Fibroblast of lung (primary cell): ENCODE results near the gene AK1.

Experiments
- EZH2 ChIP-seq: IDR thresholded peaks from 2 replicates; pipeline ENCODE4 v1.5.1; 2012; ENCODE audit warnings: low read length, control low read depth, mild to moderate bottlenecking; ENCODE audit errors: missing control alignments
- TF ChIP-seq, protein P1 (sequence below), 2 donors: IDR thresholded peaks in 1 of 2; conservative IDR thresholded peaks in 1 of 2; 1 replicate in 1 of 2; 2 replicates in 1 of 2; pipeline ENCODE4 v1.5.1; 2011 to 2012; ENCODE audit warnings: low read length in 2 of 2, control low read depth in 1 of 2, inconsistent platforms in 1 of 2, low read depth in 1 of 2, mild to moderate bottlenecking in 1 of 2

- TF ChIP-seq, protein P1, sequence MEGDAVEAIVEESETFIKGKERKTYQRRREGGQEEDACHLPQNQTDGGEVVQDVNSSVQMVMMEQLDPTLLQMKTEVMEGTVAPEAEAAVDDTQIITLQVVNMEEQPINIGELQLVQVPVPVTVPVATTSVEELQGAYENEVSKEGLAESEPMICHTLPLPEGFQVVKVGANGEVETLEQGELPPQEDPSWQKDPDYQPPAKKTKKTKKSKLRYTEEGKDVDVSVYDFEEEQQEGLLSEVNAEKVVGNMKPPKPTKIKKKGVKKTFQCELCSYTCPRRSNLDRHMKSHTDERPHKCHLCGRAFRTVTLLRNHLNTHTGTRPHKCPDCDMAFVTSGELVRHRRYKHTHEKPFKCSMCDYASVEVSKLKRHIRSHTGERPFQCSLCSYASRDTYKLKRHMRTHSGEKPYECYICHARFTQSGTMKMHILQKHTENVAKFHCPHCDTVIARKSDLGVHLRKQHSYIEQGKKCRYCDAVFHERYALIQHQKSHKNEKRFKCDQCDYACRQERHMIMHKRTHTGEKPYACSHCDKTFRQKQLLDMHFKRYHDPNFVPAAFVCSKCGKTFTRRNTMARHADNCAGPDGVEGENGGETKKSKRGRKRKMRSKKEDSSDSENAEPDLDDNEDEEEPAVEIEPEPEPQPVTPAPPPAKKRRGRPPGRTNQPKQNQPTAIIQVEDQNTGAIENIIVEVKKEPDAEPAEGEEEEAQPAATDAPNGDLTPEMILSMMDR (conservative IDR thresholded peaks at IDR 0.05 in 1 of 2, IDR thresholded peaks at IDR 0.05 in 1 of 2; ENCODE audit: low read depth in 1 of 2, low read length in 2 of 2) = no peak
- TF ChIP-seq EZH2 = no peak
Measured at GRCh38 chr9:127846443-127847177, 30.9 kb downstream of the AK1 start.
